ENCODE results near the gene TDRD7.

TDRD7 gene

DNA sequence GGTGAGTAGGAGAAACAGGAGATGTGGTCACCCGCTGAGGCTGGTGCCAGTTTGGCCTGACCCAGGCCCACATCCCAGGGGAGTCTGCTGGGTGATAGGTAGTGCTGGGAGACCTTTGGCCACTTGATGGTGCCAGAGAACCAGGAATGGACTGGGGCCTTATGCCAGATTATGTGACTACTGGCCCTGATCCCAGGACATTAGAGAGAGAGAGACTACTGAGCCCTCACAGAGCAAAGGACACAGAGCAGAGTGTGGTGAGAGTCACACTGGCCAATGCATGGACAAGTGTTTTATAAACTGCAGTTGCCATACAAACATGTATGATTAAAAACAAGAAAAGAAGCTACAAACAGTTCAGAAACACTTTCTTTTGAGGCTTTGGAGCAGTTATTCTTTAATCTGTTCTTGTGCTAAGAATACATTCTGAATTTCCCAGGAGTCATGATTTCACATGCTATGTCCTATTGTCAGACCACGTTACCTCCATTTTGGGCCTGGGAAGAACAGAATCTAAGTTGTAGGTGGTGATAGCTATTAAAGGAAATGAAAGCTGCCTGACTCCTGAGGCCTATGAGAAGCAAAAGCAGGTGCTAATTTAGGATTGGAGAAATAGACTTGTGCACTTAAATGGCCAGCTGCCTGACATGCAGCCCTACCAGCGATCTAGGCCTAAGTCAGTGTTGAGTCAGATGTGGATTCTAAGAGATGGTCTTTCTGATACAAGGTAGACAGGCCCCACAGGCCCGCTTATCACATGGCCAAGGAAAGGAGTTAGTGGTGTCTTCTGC, 57.0 kb downstream of the TDRD7 start:
- in situ Hi-C loops (cut with HindIII; ENCODE audit: low sequenced_read_pairs), result no loop called here

GRCh38 chr9:97470076-97470475, 58.2 kb downstream of the TDRD7 start:
- in situ Hi-C loops (cut with HindIII; ENCODE audit: low sequenced_read_pairs), result no loop called here

DNA sequence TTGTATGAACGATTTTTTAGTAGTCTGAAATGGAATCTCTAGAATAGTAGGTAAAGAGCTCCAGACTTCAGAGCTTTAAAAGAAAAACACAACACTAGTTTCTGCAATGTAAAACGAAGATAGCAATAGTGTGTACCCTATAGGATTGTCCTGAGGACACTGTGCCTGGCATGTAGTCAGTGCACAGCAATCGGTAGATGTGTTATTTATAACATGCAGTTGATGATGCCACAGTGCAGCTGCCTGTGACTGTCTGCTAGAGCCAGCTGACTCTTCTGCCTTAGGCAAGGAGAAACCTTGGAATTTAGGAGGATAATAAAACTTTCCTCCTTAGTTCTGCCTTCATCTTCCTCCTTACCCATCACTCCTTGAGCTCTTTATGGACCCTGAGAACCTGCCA, 61.8 kb downstream of the TDRD7 start:
- in situ Hi-C loops (cut with HindIII; ENCODE audit: low sequenced_read_pairs), result no loop called here

DNA sequence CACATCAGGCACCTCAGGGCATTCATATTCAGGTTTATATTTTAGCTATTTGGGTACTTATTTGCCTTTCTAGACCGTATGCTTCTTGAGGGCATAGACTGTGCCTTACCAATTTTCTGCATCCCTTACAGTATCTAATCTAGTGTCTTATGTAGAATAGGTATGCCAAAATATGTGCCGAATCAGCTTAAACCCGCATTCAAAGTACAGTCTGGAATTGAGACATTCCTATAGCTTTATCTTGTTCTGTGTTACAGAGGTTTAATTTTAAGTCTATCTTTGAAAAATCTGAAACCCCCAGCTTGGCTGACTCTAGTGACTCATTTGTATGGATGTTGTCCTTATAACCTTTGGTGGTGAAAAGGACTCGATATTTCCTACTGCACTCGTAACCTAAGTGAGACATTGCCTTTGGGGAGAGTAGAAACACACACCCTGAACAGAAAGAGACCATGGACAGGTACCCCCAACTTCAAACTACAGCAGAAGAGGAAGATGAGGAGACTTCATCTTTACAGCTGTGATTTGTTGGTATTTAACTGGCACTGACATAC, 62.6 kb downstream of the TDRD7 start:
- in situ Hi-C loops (cut with HindIII; ENCODE audit: low sequenced_read_pairs), result no loop called here

DNA sequence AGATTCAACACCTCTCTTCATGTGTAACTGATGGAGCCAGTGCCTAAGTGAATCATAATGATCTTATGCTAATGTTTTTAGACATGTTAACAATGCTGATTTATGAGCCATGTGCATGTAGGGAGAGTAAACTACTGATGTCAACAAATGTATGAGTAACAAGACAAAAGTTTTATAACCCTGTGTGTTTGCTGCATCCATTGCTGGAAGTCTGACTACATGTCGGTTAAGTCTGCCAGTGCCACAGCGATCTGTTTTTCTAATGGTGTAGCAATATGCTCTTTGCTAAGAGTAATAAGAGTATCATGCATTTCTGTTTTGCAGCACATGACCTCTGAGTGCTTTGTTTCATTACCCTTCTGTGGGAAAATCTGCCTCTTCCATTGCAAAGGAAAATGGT, 63.2 kb downstream of the TDRD7 start:
- in situ Hi-C loops (cut with HindIII; ENCODE audit: low sequenced_read_pairs), result loop anchor here (25.0 kb wide), 1 partner anchor 112 kb away; no protein-coding TSS in a partner anchor

GRCh38 chr9:97478301-97478981, 66.5 kb downstream of the TDRD7 start:
- in situ Hi-C loops (cut with HindIII; ENCODE audit: low sequenced_read_pairs), result loop anchor here (25.0 kb wide), 1 partner anchor 109 kb away; no protein-coding TSS in a partner anchor

- in situ Hi-C loops (cut with HindIII; ENCODE audit: low sequenced_read_pairs), result loop anchor here (25.0 kb wide), 1 partner anchor 108 kb away; no protein-coding TSS in a partner anchor
Observed at GRCh38 chr9:97479496-97480159, 67.7 kb downstream of the TDRD7 start.

GRCh38 chr9:97480174-97480573, 68.3 kb downstream of the TDRD7 start:
- in situ Hi-C loops (cut with HindIII; ENCODE audit: low sequenced_read_pairs), result loop anchor here (25.0 kb wide), 1 partner anchor 107 kb away; no protein-coding TSS in a partner anchor

- in situ Hi-C loops (cut with HindIII; ENCODE audit: low sequenced_read_pairs), result loop anchor here (25.0 kb wide), 1 partner anchor 107 kb away; no protein-coding TSS in a partner anchor
Observed at GRCh38 chr9:97480749-97481148, 68.9 kb downstream of the TDRD7 start.

- in situ Hi-C loops (cut with HindIII; ENCODE audit: low sequenced_read_pairs), result loop anchor here (25.0 kb wide), 1 partner anchor 103 kb away; no protein-coding TSS in a partner anchor
Observed at GRCh38 chr9:97484134-97484533, 72.2 kb downstream of the TDRD7 start.

GRCh38 chr9:97487107-97487506, 75.2 kb downstream of the TDRD7 start:
- in situ Hi-C loops (cut with HindIII; ENCODE audit: low sequenced_read_pairs), result loop anchor here (25.0 kb wide), 1 partner anchor 100 kb away; no protein-coding TSS in a partner anchor

DNA sequence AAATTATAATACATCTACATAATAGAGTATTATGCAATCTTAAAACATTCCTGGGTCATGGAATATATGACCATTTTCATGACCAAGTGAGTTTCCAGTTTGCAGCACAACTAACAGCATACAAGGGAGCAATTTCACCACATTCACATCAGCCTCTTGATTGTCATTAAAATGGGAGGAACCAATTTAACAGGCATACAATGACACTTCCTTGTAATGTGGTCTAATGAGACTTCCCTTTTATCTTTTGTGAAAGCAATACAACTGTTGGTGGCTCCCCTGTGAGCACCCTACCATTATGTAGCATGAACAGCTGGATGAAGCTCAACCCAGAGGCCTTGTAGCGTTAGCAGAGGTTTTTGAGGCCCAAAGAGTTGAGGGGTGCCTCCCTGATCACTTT, 76.0 kb downstream of the TDRD7 start:
- in situ Hi-C loops (cut with HindIII; ENCODE audit: low sequenced_read_pairs), result loop anchor here (25.0 kb wide), 1 partner anchor 99 kb away; no protein-coding TSS in a partner anchor

DNA sequence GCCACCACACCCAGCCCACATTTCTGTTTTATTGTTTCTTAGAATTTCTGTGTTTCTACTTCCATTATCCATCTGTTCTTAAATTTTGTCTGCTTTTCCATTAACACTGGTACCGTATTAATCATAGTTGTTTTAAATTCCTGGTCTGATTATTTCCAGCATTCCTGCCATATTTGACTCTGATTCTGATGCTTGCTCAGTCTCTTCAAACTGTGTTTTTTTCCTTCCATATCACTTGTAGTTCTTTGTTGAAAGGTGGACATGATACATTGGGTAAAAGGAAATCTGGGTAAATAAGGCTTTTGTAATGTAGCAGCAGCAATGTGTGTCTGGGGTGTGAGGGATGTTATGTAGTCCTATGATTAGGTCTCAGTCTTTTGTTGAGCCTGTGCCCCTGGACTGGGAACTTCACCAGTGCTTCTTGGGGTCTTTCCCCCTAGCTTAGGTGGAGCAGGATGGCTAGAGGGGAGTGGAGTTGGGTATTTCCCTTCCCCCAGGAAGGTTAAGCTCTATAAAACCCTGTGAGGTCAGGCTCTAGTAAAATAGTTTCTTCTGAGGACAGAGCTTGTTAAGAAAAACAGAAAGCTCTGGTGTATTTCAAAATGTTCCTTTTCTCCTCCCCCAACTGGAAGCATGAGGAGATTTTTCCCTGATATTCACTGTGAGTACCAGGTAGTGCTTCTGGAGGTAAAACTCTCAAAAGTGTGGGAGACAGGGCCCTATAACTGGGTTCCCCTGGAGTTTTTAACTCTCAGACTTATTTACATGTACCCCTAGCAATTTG, 79.5 kb downstream of the TDRD7 start:
- in situ Hi-C loops (cut with HindIII; ENCODE audit: low sequenced_read_pairs), result loop anchor here (25.0 kb wide), 1 partner anchor 96 kb away; no protein-coding TSS in a partner anchor

DNA sequence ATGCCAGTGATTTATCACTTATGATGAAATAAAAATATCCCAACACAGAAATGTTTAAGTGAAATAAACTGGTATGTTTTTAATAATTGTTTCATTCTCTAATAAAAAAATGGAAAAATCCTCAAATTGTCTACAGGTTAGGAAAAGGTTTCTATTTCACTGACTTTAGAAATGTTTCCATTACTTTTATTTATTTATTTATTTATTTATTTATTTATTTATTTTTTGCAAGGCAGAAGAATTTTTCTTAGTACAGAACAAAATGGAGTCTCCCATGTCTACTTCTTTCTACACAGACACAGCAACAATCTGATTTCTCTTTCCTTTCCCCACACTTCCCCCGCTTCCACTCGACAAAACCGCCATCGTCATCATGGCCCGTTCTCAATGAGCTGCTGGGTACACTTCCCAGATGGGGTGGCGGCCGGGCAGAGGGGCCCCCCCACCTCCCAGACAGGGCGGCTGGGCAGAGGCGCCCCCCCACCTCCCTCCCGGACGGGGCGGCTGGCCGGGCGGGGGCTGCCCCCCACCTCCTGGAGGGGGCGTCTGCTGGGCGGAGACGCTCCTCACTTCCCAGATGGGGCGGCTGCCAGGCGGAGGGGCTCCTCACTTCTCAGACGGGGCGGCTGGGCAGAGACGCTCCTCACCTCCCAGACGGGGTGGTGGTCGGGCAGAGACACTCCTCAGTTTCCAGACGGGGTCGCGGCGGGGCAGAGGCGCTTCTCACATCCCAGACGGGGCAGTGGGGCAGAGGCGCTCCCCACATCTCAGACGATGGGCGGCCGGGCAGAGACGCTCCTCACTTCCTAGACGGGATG, 85.9 kb downstream of the TDRD7 start:
- in situ Hi-C loops (cut with HindIII; ENCODE audit: low sequenced_read_pairs), result loop anchor here (25.0 kb wide), 1 partner anchor 90 kb away; no protein-coding TSS in a partner anchor

- in situ Hi-C loops (cut with HindIII; ENCODE audit: low sequenced_read_pairs), result loop anchor here (25.0 kb wide), 1 partner anchor 88 kb away; no protein-coding TSS in a partner anchor
Observed at GRCh38 chr9:97498846-97499245, 87.0 kb downstream of the TDRD7 start.

DNA sequence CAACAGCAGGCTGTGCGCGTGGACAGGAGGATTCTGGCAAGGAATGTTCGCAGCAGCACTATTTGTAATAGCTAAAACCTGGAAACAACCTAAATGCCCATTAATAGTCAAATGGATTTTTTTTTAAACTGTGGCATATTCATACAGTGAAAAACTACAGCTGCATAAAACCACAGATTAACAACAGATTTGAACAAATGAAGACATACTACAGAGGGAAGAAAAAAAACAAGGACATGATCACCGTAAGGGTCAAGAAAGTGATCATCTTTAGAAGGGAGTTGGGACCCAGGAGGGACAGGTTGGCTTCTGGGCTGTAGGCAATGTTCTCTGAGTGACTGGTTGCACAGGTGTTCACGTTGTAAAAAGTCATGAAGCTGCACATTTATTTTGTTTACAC, 88.4 kb downstream of the TDRD7 start:
- in situ Hi-C loops (cut with HindIII; ENCODE audit: low sequenced_read_pairs), result no loop called here

DNA sequence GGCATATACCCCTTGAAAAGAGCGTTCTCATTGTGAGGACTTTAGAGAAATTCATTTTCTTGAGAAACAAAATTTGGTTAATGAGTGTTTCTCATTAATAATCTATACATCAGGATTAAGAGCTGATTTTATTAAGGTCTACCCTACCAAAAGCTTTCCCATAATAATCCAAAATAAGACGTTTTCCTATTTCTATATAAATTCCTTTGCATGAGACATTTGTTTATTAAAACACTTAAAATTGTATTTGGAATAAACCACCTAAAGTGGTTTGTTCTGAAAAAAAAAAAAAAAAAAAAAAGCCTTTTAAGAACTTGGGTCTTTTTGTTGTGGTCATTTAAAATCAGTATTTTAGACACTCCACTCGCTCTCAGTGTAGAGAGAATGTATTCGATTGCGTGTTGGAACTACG, 88.9 kb downstream of the TDRD7 start:
- in situ Hi-C loops (cut with HindIII; ENCODE audit: low sequenced_read_pairs), result no loop called here

GRCh38 chr9:97501177-97501971, 89.5 kb downstream of the TDRD7 start, which contains the start of gene TMOD1:
TMOD1 (plus strand) TSS chr9:97501666; CDS start chr9:97524189, 22,523 bp downstream.
- in situ Hi-C loops (cut with HindIII; ENCODE audit: low sequenced_read_pairs), result no loop called here

All from endothelial cell of hepatic sinusoid (primary cell).